GM12801 (cell line): ENCODE results near the gene FLRT1.

ENCODE experiments used
- TF ChIP-seq, protein P1 (sequence below): IDR thresholded peaks from one replicate; pipeline ENCODE4 v1.5.1; 2011; ENCODE audit warnings: control low read depth; ENCODE audit not compliant: insufficient read length; ENCODE audit errors: extremely low read depth

The FLRT1 gene

GRCh38 chr11:64074239-64074638 is 38.5 kb downstream of the FLRT1 start:
- TF ChIP-seq, protein P1, sequence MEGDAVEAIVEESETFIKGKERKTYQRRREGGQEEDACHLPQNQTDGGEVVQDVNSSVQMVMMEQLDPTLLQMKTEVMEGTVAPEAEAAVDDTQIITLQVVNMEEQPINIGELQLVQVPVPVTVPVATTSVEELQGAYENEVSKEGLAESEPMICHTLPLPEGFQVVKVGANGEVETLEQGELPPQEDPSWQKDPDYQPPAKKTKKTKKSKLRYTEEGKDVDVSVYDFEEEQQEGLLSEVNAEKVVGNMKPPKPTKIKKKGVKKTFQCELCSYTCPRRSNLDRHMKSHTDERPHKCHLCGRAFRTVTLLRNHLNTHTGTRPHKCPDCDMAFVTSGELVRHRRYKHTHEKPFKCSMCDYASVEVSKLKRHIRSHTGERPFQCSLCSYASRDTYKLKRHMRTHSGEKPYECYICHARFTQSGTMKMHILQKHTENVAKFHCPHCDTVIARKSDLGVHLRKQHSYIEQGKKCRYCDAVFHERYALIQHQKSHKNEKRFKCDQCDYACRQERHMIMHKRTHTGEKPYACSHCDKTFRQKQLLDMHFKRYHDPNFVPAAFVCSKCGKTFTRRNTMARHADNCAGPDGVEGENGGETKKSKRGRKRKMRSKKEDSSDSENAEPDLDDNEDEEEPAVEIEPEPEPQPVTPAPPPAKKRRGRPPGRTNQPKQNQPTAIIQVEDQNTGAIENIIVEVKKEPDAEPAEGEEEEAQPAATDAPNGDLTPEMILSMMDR, result no peak

DNA sequence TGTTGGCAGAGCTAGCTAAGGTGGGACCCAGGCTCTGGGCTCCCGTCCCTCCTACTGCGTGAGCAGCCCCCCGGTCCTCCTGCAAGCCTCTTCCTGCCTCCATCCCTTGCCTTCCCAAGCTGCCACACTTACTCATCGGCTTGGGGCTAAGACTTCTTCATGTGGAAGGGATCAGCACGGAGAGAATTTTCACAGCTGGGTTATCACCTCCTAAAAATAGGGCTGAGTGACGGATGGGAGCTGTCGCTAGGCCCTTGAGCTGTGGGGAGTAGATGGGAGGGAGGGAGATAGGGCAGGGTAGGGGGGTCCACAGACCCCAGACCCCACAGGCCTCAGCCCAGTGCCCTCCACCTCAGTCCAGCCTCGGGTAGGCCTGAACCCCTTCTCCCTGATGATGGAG is 41.0 kb downstream of the FLRT1 start:
- TF ChIP-seq, protein P1, result no peak

DNA sequence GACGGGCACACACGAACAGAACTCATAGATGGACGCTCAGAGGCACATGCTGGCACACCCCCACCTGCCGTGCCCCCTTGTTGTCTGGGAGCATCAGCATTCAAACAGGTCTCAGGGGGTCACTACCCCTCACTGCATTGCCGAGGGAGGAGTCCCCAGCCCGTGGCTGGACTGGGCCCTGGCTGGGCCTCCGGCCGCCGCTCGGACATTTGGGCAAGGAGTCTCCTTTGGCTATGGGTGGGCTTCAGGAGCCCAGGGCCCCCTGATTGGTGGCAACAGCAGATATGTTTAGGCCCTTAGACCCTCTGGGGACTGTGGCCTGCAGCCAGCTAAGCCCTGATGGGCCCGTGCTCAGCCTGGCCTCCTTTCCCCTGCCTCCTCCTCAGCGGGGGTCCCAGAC is 41.9 kb downstream of the FLRT1 start:
- TF ChIP-seq, protein P1, result no peak

GRCh38 chr11:64078284-64078683 is 42.6 kb downstream of the FLRT1 start:
- TF ChIP-seq, protein P1, result no peak

- TF ChIP-seq, protein P1, result no peak
Observed at GRCh38 chr11:64078905-64079304, 43.2 kb downstream of the FLRT1 start.

- TF ChIP-seq, protein P1, result no peak
Observed at GRCh38 chr11:64080390-64080789, 44.7 kb downstream of the FLRT1 start.

- TF ChIP-seq, protein P1, result no peak
Observed at GRCh38 chr11:64081745-64082442, 46.2 kb downstream of the FLRT1 start.
